HepG2 (cell line): ENCODE data around the gene FOXN3. TPM values are rescaled to one million over a fixed set of nuclear protein-coding genes. Genes with fewer than 3 reads are reported as not detected.

ENCODE experiments used
- ATAC-seq: fragments of 200-7000 bp; cut with Tn5 transposase; 3 replicates; pipeline ENCODE4 v1.9.1; 2020; ENCODE audit warnings: mild to moderate bottlenecking, moderate library complexity
- BruUV-seq: library from RNA; stranded (reverse); fragments of 400-500 nt; replicated peaks from 2 replicates; lab custom pipeline; 2021; lab: Mats Ljungman, UMichigan
- CTCF ChIA-PET: fragments of 300-600 bp; formaldehyde crosslinking; extraction: SDS; loops from one replicate; lab custom pipeline; 2021; ENCODE audit warnings: low total read pairs, inconsistent platforms, low intra/inter-chr PET ratio; lab: Yijun Ruan, JAX
- POLR2A ChIA-PET: fragments of 350-600 bp; sonication (Branson Sonifier 250); formaldehyde crosslinking; loops from one replicate; lab custom pipeline; 2020; ENCODE audit warnings: antibody characterized with exemption, inconsistent platforms; lab: Yijun Ruan, JAX
- DNase-seq: peaks from one replicate; pipeline ENCODE4 v3.0.0-alpha.2; 2015; ENCODE audit warnings: low spot score
- FAIRE-seq: peaks from 3 replicates; lab custom pipeline; 2011; peaks lifted over from hg19 to GRCh38; lab: Jason Lieb, UNC
- H2AFZ ChIP-seq: one replicate; pipeline ENCODE4 v1.6.1; 2011; ENCODE audit warnings: low read length, inconsistent platforms
- H3K27ac ChIP-seq: fragments of 300-600 bp; 3 replicates; pipeline ENCODE4 v1.8.0; 2011; ENCODE audit warnings: mixed run types, mild to moderate bottlenecking, mixed read lengths, low read length, inconsistent platforms; ENCODE audit not compliant: insufficient read depth; ENCODE audit errors: extremely low read length
- H3K27me3 ChIP-seq, 2 experiments: fragments of 200-600 bp in 1 of 2; 2 replicates in 1 of 2; 3 replicates in 1 of 2; pipeline versions ENCODE4 v1.6.0 to v1.8.0; 2011; ENCODE audit warnings: low read length in 2 of 2, mild to moderate bottlenecking in 2 of 2, moderate library complexity in 2 of 2, inconsistent platforms in 1 of 2; ENCODE audit not compliant: insufficient read depth in 2 of 2, control insufficient read depth in 1 of 2
- H3K36me3 ChIP-seq, 2 experiments: fragments of 200-600 bp in 1 of 2; replicated peaks in 1 of 2; 2 replicates in 1 of 2; 3 replicates in 1 of 2; pipeline versions ENCODE4 v1.5.1 to v1.8.0; 2011; ENCODE audit warnings: low read length in 2 of 2, inconsistent platforms in 1 of 2; ENCODE audit not compliant: insufficient read depth in 2 of 2, control insufficient read depth in 1 of 2
- H3K4me1 ChIP-seq: 2 replicates; pipeline ENCODE4 v1.5.1; 2012; ENCODE audit warnings: low read length, inconsistent platforms; ENCODE audit not compliant: insufficient read depth
- H3K4me2 ChIP-seq: 2 replicates; pipeline ENCODE4 v1.6.0; 2011; ENCODE audit warnings: low read depth, low read length, inconsistent platforms
- H3K4me3 ChIP-seq, 3 experiments: fragments of 200-600 bp in 1 of 3; sonication (generic), shearing (Covaris generic) in 1 of 3; replicated peaks in 1 of 3; 2 replicates each; pipeline ENCODE4 v1.5.1; 2011 to 2016; ENCODE audit warnings: low read length in 3 of 3, inconsistent platforms in 2 of 3, low read depth in 2 of 3, mild to moderate bottlenecking in 2 of 3, control low read depth in 1 of 3, mixed read lengths in 1 of 3; ENCODE audit not compliant: insufficient read depth in 1 of 3
- H3K79me2 ChIP-seq: one replicate; pipeline ENCODE4 v1.6.1; 2011; ENCODE audit warnings: low read length, inconsistent platforms; ENCODE audit not compliant: insufficient read depth
- H3K9ac ChIP-seq: 2 replicates; pipeline ENCODE4 v1.6.0; 2011; ENCODE audit warnings: mild to moderate bottlenecking, low read depth, low read length, inconsistent platforms; ENCODE audit not compliant: insufficient read depth
- H3K9me3 ChIP-seq: 2 replicates; pipeline ENCODE4 v1.5.1; 2012; ENCODE audit warnings: mild to moderate bottlenecking, low read length
- H4K20me1 ChIP-seq: 2 replicates; pipeline ENCODE4 v1.6.0; 2011; ENCODE audit warnings: inconsistent platforms, mild to moderate bottlenecking, low read length, moderate library complexity; ENCODE audit not compliant: insufficient read depth
- FOSL1 ChIP-seq: sonication (generic); formaldehyde crosslinking; IDR thresholded peaks from 2 replicates; pipeline ENCODE4 v1.9.0; 2021; ENCODE audit warnings: missing genetic modification reagents, borderline replicate concordance
- LRRFIP1 ChIP-seq: sonication (generic); formaldehyde crosslinking; conservative IDR thresholded peaks from 2 replicates; pipeline ENCODE4 v1.4.0; 2020; ENCODE audit warnings: missing genetic modification reagents
- NBN ChIP-seq: fragments of 450-650 bp; conservative IDR thresholded peaks from 2 replicates; pipeline ENCODE4 v1.6.1; 2017
- SNAPC4 ChIP-seq: sonication (generic); formaldehyde crosslinking; IDR thresholded peaks from 2 replicates; pipeline ENCODE4 v1.4.0; 2020; ENCODE audit warnings: mild to moderate bottlenecking, missing genetic modification reagents
- ZNF160 ChIP-seq: sonication (generic); formaldehyde crosslinking; IDR thresholded peaks from 2 replicates; pipeline ENCODE4 v1.8.0; 2022; ENCODE audit warnings: mild to moderate bottlenecking, inconsistent platforms, missing genetic modification reagents
- ZNF501 ChIP-seq: sonication (generic); formaldehyde crosslinking; IDR thresholded peaks from 2 replicates; pipeline ENCODE4 v1.5.1; 2020; ENCODE audit warnings: mild to moderate bottlenecking, moderate library complexity, missing genetic modification reagents
- ZNF549 ChIP-seq: sonication (generic); formaldehyde crosslinking; IDR thresholded peaks from 2 replicates; pipeline ENCODE4 v1.5.0; 2020; ENCODE audit warnings: missing genetic modification reagents
- ZNF619 ChIP-seq: sonication (generic); formaldehyde crosslinking; IDR thresholded peaks from 2 replicates; pipeline ENCODE4 v1.4.0; 2020; ENCODE audit warnings: mild to moderate bottlenecking, missing genetic modification reagents
- ZNF740 ChIP-seq: sonication (generic); formaldehyde crosslinking; IDR thresholded peaks from 2 replicates; pipeline ENCODE4 v1.4.0; 2020; ENCODE audit warnings: missing genetic modification reagents
- WGBS: methylation state at CpG from one replicate; pipeline ENCODE4 v1.1.6; 2017; ENCODE audit warnings: low lambda C conversion rate; 5-methylcytosine and 5-hydroxymethylcytosine counted together
- in situ Hi-C: cut with HindIII; loops from 2 replicates; pipeline ENCODE4 v1.10.0; 2017; ENCODE audit warnings: low pct_unique_long_range_greater_than_20kb; ENCODE audit not compliant: extremely low pct_ligation_motif_present
- intact Hi-C: fragments of 100-400 bp; cut with micrococcal nuclease; formaldehyde crosslinking; loops from one replicate; pipeline ENCODE4 v1.10.0; 2022; ENCODE audit not compliant: unreplicated experiment
- polyA plus RNA-seq, 8 experiments: library from polyadenylated mRNA; depleted of rRNA in 3 of 8; stranded (reverse) in 7 of 8; unstranded in 1 of 8; fragments of >200 nt; fragmentation: Illumina TruSeq in 4 of 8; extraction: Trizol in 4 of 8; gene quantifications; 2 replicates each; pipeline versions ENCODE4 v1.2.1 to v1.2.3, GENCODE V29; 2011 to 2016; ENCODE audit warnings: low read depth in 4 of 8, missing spikeins in 1 of 8, mixed read lengths in 1 of 8; ENCODE audit not compliant: insufficient read depth in 1 of 8
- total RNA-seq, 5 experiments: library from RNA; depleted of rRNA; stranded (reverse); fragments of >200 nt; fragmentation: Illumina TruSeq; extraction: Trizol; gene quantifications; 2 replicates each; pipeline ENCODE4 v1.2.3, GENCODE V29; 2016; ENCODE audit warnings: low read depth in 1 of 5

The FOXN3 gene
- total and polyA plus RNA-seq, 2 of the 13 experiments (the other 11 are each of a cell fraction or from before 2014, with no cell fraction given) = 32.4 to 70.2 TPM

GRCh38 chr14:89290813-89291212 lies 126.2 kb downstream of the FOXN3 start:
- no peaks in the 10 kb centered on the region for H3K27me3 ChIP-seq
- peaks cover 40% of the 10 kb centered on the region for H3K79me2 ChIP-seq
- no peak overlapping the region for H2AFZ ChIP-seq
- peaks cover 44% of the 10 kb centered on the region for H3K4me1 ChIP-seq
- ATAC-seq (no peak), FAIRE-seq (no peak), DNase-seq (no peak)
- peaks cover 13 to 63% of the 10 kb centered on the region in 2 experiments for H3K36me3 ChIP-seq
- no TSS peak for BruUV-seq
- H4K20me1 ChIP-seq = peaks cover 16% of the 10 kb centered on the region; the same call in 1 of the 2 replicates
- no peak overlapping the region for H3K27ac ChIP-seq
- intact Hi-C loops = no loop called here
- H3K4me3 ChIP-seq = no peak overlapping the region
- no peak overlapping the region for H3K4me2 ChIP-seq
- 93% methylated on average over 7 of the region's 8 CpGs for WGBS
- H3K9ac ChIP-seq = no peak overlapping the region
- POLR2A ChIA-PET = no interaction called here
- CTCF ChIA-PET = no interaction called here
- in situ Hi-C loops = no loop called here
- TF ChIP-seq SNAPC4 (no peak), ZNF501 (CRISPR knock-in tag) (no peak)
- H3K9me3 ChIP-seq = no peaks in the 10 kb centered on the region

- Histone ChIP-seq H3K4me1 (peaks cover 32% of the 10 kb centered on the region), H3K27me3 (no peaks in the 10 kb centered on the region; a peak in 1 of 5 replicates), H2AFZ (no peak overlapping the region), H3K36me3 (peaks cover 10 to 57% of the 10 kb centered on the region in 2 experiments), H3K27ac (no peak overlapping the region), H3K4me2 (no peak overlapping the region), H3K9me3 (no peaks in the 10 kb centered on the region), H3K9ac (no peak overlapping the region), H4K20me1 (peaks cover 22% of the 10 kb centered on the region; the same call in 1 of the 2 replicates), H3K79me2 (peaks cover 38% of the 10 kb centered on the region), H3K4me3 (no peak overlapping the region)
- FAIRE-seq = no peak
- 80% methylated on average over 5 of the region's 5 CpGs for whole genome bisulfite sequencing
- no peak for DNase-seq
- ChIA-PET CTCF (no interaction called here), POLR2A (no interaction called here)
- intact Hi-C loops (no loop called here), in situ Hi-C loops (no loop called here)
- TF ChIP-seq ZNF549 (CRISPR knock-in tag) = no peak
- TF ChIP-seq NBN = no peak
- TF ChIP-seq ZNF160 = no peak
- TF ChIP-seq ZNF619 (CRISPR knock-in tag) = no peak
- TF ChIP-seq FOSL1 = no peak
- TF ChIP-seq LRRFIP1 (CRISPR knock-in tag) = no peak
- no peak for TF ChIP-seq ZNF740 (CRISPR knock-in tag)
- no TSS peak for BruUV-seq
- no peak for ATAC-seq
Observed at GRCh38 chr14:89289477-89289876, 127.6 kb downstream of the FOXN3 start.
